ENCODE results near the gene ISOC2.
"Not testable (repeated sequence)": the region's sequence is repeated elsewhere in the genome, so short reads cannot be mapped to it uniquely, and the experiment has no call there.

ISOC2 gene

DNA sequence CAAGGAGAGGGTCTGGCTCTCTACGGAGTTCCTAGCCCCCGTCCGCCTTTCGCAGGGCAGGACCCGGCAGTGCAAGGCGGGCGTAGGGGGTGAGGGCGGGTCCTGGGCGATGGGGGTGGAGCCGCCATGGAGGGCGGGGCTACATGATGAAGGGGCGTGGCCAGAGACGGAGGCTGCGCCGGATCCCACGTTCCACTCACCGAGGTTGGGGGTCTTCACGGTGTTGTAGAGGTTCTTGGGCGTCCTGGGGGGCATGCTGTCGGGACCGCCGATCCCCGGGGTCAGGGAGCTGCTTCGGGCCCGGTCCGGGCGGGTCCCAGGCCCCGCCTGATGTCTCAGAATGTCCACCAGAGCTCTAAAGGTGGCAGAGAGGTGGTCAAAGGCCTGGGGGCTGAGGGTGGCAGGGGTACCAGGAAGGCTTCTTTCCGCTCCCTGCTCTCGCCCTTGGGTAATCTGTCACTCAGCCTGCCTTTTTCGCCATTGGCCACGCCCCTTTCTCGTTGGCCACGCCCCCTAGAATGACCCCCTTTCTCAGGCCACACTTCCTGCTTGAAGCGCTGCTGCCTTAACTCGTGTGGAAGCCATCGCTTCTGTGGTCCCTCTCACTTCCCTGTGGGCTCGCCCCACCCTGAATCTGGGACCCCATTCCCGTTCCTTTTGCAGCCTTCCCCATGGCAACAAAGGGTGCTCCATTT lies 20.9 kb downstream of the ISOC2 start:
- DNase-seq (ENCODE audit: low read depth), result no peak

DNA sequence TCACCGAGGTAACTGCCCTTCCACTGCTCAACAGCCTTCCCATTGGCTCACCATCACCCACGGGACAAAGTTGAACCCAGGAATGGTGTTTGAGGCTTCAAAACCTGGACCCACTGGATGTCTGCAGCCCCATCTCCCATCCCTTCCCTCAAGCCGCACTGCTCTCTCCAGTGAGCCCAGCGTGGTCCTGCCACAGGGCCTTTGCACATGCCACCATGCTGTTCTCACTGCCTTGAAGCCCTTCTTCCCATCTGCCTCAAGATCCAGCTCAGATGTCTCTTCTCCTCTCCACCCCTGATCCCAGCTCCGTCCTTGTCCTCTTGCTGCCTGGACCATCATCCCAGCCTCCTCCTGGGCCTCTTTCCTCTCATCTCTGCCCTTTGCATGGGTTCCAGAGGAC lies 22.4 kb downstream of the ISOC2 start:
- no peak for DNase-seq (ENCODE audit: low read depth)

DNA sequence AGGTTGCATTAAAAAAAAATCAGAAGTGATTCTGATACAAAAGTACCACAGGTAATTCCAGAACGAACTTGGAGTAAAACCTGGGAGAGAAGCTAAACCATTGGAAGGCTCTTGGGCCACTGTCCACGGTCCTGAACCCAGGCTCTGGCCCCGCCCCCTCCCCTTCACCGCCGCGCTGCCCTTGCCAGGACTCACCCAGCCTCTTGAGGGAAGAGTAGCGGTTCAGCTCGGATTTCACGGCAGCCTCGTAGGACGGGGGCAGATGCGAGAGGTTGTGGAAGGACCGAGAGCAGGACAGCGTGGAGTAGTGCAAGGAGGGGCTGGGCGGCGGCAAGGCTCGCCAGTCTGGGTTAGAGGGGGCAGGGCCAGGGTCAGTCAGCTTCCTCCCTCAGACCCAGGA lies 24.0 kb downstream of the ISOC2 start:
- DNase-seq (ENCODE audit: low read depth), result no peak

DNA sequence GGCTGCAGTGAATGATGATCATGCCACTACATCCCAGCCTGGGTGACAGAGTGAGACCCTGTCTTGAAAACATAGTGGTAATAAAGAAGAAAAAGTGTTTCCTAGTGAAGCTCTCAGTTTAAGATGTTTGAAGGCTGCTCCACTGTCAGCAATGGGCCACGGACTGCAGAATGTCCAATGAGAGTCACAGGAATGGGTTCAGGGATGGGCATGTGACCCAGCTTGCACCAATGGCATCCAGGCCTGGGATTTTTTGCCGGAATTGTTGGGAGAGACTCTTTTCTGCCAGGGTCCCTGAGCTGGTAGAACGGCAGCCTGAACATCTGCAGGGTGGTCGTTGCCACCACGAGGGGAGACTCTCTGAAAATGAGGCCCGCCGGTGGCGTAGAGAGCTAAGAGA lies 24.6 kb downstream of the ISOC2 start:
- no peak for DNase-seq (ENCODE audit: low read depth)

DNA sequence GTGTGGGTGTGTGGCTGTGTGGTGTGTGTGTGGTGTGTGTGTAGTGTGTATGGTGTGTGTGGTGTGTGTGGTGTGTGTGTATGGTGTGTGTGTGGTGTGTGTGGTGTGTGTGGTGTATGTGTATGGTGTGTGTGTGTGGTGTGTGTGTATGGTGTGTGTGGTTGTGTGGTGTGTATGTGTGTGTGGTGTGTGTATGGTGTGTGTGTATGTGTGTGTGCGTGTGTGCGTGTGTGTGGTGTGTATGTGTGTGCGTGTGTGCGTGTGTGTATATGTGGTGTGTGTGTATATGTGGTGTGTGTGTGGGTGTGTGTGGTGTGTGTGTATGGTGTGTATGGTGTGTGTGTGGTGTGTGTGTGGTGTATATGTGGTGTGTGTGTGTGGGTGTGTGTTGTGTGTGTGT lies 26.4 kb downstream of the ISOC2 start:
- no peak for DNase-seq (ENCODE audit: low read depth)

DNA sequence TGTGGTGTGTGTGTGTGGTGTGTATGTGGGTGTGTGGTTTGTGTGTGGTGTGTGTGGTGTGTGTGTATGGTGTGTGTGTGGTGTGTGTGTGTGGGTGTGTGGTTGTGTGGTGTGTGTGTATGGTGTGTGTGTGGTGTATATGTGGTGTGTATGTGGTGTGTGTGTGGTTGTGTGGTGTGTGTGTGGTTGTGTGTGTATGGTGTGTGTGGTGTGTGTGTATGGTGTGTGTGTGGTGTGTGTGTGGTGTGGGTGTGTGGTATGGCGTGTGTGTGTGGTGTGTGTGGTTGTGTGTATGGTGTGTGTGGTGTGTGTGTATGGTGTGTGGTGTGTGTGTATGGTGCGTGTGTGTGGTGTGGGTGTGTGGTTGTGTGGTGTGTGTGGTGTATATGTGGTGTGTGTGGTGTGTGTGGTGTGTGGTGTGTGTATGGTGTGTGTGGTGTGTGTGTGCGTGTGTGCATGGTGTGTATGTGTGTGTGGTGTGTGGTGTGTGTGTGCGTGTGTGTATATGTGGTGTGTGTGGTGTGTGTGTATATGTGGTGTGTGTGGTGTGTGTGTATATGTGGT lies 27.0 kb downstream of the ISOC2 start:
- DNase-seq (ENCODE audit: low read depth), result no peak

DNA sequence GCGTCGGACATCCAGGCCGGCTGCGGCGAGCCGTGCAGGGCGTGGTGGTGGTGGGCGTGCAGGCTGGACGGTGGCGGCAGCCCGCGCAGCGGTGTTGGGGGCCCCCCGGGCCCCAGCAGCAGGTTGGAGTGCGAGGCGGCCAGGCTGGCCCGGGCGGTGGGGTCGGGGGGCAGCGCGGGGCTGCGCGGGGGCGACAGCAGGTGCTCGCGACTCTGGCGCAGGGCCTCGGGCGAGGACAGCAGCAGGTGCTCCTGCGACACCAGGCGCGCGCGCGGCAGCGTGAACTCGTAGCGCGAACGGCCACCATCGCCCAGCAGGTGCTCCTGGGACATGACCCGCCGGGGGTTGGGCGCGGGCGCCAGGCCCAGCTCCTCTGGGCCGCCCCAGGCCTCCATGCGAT lies 28.1 kb downstream of the ISOC2 start:
- no peak for DNase-seq (ENCODE audit: low read depth)

DNA sequence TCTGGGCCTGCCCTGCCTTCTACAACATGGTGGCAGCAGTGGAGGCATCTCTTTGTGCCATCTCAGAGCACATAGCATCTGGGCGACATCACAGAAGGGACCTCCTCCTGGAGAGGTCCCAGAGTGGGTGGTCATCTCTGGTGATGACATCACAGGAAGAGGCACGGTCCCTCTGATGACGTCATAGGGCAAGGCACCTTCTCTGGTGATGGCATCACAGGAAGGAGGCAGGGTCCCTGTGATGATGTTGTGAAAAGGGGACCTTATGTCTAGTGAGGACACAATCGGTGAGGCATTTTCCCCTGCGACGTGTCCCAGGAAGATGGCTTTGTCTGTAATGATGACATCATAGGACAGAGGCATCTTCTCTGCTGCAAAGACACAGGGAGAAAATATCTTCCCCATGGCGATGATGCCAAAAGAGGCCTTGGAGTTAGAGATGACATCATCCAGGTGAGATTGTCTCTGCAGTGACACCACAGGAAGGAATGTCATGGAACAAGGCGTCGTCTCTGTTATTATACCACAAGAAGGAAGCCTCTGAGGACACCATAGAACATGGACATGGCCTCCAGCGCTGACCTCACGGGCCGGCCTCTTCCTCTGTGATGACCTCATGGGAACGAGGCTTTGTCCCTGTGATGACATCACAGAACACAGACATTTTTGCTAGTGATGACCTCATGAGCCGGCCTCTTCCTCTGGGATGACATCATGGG lies 29.0 kb downstream of the ISOC2 start:
- DNase-seq (ENCODE audit: low read depth), result no peak

DNA sequence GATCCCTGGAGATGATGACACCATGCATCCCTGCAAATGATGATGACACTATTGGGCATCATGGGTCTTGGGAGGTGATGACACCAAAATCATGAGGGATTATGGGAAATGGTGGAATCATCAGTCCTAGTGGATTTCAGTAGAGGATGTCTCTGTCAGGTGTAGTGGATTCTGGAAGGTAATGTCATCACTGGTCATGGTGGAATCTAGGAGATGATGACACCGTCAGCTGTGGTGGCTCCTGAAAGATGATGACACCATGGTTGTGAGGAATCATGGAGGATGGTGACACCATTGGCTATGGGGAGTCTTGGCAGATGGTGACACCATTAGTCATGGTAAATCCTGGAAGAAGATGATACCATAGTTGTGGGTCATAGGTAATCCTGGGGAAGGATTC lies 30.3 kb downstream of the ISOC2 start:
- no peak for DNase-seq (ENCODE audit: low read depth)

DNA sequence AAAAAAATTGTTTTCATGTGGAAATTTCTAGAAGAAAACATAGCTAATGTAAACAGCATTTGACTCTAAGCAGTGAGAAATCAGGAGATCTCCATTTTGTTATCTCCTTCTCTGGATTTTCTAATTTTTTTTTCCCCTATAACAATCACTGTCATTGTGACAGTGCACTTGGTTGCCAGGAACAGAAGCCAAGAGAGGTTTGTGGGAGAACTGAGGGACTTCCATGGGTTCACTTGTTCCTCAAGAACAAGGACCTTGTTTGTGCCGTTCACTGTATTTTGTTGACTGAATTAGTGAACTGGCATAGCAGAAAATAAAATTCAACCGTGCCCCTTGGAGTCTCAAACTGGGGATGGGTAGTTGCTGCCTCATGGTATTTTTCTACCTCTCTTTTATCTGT lies 35.4 kb downstream of the ISOC2 start:
- no peak for DNase-seq (ENCODE audit: low read depth)

DNA sequence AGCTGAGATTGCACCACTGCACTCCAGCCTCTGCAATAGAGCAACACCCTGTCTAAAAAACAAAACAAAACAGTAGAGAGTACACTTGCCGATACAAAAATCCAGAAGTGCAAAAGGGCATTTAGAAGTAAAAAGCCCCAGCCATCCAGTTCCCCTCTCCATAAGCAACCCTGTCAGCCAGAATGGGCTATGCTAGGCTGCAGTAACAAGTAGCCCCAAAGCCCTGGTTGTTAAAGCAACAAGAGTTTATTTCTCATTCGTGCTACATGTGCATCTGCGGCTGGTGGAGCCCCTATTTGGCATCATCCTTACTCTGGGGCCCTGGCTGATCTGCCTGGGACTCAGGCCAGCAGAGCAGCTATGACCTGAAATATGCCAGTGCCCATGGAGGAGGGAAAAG lies 36.9 kb downstream of the ISOC2 start:
- no peak for DNase-seq (ENCODE audit: low read depth)

DNA sequence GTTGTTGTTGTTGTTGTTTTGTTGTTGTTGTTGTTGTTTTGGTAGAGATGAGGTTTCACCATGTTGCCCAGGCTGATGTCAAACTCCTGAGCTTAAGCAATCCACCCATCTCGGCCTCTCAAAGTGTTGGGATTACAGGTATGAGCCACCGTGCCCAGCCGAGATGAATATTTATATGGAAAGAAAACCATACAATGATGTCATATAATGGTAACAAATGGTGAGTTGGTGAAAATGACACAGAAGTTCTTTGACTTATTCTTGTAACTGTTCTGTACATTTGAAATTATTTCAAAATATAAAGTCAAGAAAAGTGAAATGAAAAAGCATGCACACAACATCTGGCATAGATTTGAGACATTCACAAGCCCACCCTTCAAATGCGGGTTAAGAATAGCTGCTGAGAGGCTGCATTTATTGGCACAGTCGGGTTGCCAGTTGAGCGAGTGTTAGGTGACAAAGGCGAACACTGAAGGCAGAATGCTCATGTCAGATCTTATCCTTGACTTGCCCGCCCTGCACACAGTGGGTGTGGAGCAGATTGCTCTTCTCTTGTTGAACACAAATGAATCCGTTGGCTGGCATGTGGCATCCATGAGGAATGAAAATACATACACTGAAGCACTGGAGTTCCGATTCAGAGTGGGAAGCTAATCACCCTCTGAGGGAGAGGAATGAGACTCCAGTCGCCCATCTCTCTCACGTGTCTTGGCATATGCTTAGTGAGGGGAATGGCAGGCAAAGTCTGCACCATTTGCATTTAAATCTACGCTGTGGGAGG lies 38.0 kb downstream of the ISOC2 start:
- DNase-seq (ENCODE audit: low read depth), result no peak

DNA sequence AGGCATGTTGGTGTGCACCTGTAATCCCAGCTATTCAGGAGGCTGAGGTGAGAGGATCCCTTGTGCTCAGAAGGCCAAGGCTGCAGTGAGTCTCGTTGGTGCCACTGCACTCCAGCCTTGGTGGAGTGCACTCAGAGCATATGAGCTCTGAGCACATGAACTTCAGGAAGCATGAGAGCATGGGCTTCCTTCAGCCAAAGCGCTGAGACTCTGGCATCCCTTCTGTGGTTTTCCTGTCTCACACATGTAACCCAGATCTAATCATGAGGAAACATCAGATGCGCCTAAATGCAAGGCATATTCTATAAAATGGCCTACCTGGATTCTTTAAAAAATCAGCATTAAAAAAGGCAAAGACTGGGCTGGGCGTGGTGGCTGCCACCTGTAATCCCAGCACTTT lies 40.2 kb downstream of the ISOC2 start:
- not testable (repeated sequence) for DNase-seq (ENCODE audit: low read depth)

DNA sequence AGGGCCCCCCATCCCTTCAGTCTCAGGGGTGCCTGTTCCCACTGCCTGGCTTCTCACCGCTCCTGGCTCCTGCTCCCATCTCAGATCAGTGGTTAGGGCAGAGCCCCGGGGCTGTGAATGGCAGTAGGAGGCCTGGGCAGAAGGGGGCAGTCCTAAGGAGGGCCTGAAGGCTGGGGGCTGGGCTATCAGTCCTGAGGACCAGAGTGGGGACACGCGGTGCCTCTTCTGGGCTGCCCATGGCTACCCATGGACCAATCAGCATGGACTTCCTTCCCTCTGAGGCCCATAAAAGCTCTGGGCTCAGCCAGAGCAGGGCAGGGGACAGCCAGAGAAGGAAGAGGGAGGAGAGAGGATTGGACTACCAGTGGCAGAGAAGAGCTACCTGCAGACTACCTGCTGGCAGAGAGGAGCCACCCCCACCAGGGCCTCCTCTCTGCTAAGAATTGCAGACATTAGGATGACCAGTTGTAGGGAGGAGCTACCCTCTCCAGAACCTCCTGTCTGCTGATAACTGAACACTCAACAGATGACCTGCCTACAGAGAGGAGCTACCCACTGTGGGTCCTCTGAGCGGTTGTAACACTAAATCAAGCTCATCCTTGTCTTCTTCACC lies 41.7 kb downstream of the ISOC2 start:
- no peak for DNase-seq (ENCODE audit: low read depth)

DNA sequence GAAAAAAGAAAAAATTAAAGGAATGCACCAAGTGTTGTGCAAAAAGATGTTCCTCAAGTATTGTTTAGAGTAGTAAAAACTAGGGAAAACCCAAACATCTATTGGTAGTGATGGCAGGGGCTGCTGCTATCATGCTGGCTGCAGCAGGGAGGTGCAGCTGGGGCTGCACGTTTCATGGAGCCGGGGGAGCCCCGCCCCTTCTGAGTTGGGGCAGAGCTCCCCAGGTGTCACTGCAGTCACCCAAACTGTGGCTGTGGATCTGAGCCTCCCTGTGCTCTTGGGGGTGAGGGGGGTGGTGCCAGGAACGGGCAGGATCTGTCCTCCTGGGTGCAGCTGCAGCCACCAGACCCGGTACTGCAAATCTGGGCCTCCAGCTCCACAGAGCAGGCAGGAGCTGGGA lies 42.3 kb downstream of the ISOC2 start:
- no peak for DNase-seq (ENCODE audit: low read depth)

DNA sequence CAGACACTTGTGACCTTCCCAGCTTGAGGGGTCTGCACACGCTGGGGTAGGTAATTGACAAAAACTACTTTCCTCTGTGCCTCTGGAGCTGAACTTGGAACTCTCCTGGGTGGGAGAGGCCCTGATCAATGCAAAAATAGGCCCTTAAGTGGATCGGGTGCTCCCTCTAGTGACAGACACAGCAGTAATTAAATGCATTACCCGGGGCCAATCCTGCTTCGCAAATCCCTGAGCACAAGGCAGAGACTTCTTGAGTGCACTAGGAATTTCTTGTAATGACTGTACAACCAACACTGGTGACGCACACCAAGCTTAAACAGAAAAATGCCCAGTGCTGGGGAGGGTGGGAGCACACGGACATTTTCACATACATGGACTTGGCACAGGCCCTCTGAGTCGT lies 43.3 kb downstream of the ISOC2 start:
- DNase-seq (ENCODE audit: low read depth), result no peak

DNA sequence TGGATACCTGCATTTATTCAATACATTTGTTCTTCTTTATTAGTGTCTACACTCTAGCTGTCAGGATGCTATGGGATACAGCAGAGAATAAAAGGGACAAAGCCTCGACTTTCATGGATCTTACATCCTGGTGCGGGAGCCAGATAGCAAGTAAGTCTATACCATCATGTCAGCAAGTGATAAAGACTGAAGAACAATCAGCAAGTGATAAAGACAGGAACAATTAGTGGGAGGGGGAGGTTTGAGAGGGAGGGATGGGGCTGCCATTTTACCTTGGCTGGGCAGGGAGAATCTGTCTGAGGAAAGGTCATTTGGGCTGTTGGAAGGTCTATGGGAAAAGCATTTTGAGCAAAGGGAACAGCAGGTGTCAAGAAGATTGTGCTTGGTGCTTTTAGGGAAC lies 51.3 kb downstream of the ISOC2 start:
- DNase-seq (ENCODE audit: low read depth), result no peak

DNA sequence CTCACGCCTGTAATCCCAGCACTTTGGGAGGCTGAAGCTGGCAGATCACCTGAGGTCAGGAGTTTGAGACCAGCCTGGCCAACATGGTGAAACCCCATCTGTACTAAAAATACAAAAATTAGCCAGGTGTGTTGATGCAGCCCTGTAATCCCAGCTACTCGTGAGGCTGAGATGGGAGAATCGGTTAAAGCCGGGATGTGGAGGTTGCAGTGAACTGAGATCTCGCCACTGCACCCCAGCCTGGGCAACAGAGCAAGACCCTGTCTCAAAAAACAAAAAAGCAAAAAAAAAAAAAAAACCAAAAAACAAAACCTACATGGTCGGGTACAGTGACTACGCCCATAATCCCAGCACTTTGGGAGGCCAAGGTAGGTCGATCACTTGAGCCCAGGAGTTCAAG lies 52.3 kb downstream of the ISOC2 start:
- not testable (repeated sequence) for DNase-seq (ENCODE audit: low read depth)

DNA sequence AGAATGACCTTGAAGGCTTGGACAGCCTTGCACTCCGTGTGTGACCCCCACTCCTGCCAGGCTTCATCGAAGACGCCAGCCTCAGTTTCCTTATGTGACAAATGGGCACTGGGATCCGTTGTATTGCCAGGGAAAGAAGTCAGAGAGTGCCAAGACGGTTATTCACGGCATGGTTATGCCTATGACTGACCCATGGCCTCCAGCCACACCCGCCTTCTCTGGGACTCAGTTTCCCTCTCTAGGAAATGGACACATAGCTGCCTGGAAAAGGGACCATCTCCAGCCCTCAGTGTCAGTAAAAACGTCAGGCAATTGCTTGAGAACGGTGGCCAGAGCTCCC lies 52.9 kb downstream of the ISOC2 start:
- DNase-seq (ENCODE audit: low read depth), result no peak

DNA sequence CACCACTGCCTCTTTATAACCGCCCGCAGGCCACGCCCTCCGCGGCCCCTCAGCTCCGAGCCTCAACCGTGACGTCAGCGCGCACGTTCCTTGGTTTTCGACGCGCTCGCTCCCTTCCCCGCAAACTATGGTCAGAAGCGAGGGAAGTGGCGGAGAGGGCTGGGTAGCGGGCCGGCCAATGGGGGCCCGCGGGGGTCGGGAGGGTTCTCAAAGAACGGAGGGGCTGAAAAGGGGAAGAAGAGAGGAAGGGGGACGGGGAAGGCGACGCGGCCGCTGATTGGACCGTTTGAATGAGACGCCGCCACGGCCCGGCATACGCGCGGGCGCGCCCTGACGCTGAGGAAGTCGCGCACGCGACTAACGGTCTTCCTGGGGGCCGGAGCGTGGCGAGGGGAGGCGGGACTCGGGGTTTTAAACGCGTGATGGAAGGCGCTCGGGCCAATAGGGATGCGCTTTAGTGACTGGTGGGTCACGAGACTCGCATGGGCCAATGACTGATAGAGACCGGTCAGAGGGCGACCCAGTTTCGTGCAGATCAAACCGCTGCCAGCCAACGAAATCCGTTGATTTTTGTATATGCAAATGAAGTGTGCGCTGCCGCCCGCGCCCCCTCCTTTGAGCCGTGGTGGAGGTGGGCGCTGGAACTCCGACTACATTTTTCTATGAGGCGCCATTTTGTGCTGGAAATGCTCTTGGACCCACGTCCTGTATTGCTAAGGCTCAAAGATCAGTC lies 53.5 kb downstream of the ISOC2 start:
- peak; percentile 93 for DNase-seq (ENCODE audit: low read depth)

DNA sequence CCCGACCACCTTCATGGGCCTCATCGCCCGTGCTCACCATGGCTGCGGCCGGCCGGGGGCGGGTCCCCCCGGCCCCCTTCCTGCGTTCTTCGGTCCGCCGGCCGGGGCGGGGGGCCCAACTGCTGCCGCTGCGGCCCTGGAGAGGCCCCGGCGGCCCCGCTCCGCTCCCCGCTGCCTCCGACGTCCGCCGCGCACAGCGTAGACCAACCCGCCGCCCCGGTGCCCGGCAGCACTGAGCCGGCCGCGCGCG lies 54.0 kb downstream of the ISOC2 start, which contains the start of gene UBE2S:
UBE2S (minus strand) TSS at position 239 of the 250 bp plus-strand sequence; CDS start at position 40, 199 bp downstream.
- DNase-seq (ENCODE audit: low read depth), result not testable (repeated sequence)
